ENCODE data around the gene DLG5. TPM values are rescaled to one million over a fixed set of nuclear protein-coding genes. Genes with fewer than 3 reads are reported as not detected.

The DLG5 gene
- polyA plus RNA-seq, 4 donors = 34.0 to 53.8 (median 43.0) TPM

DNA sequence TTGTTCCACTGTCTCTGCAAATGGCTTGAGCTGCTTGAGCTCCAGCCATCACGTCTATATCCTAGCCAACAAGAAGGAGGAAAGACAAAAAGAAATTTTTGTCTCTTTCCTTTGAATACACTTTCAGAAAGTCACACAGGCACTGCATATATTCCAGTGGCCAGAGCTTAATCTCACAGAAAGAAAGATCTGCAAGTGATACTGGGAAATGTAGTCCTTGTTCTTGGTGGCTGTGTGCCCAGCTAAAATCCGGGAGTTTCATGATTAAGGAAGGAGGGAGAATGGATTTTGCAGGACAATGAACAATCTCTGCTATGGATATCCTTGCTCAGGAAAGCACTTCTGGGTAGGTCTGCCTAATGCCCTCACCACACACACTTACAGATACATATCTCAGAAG, 19.5 kb upstream of the DLG5 start:
- no peak for DNase-seq (ENCODE audit: low read depth in 4 of 4, low spot score in 2 of 4)

DNA sequence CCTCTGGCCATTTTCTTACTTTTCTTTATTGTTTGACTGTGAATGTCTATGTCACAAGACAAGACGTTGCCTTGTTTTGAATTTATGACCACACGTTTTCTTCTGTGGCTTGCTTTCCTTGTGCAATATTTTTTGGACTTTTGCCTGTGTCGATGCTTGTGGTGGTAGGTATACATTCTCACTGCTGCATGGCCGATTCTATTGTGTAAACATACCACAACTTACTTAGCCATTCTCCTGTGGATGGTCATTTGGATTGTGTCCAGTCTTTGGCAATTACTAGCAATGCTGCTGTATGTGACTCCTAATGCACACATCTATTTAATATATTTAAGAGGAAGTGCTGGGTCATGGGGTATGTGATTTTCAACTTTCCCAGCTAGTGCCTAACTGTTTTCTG, 18.0 kb upstream of the DLG5 start:
- DNase-seq (ENCODE audit: low read depth in 4 of 4, low spot score in 2 of 4) = no peak

DNA sequence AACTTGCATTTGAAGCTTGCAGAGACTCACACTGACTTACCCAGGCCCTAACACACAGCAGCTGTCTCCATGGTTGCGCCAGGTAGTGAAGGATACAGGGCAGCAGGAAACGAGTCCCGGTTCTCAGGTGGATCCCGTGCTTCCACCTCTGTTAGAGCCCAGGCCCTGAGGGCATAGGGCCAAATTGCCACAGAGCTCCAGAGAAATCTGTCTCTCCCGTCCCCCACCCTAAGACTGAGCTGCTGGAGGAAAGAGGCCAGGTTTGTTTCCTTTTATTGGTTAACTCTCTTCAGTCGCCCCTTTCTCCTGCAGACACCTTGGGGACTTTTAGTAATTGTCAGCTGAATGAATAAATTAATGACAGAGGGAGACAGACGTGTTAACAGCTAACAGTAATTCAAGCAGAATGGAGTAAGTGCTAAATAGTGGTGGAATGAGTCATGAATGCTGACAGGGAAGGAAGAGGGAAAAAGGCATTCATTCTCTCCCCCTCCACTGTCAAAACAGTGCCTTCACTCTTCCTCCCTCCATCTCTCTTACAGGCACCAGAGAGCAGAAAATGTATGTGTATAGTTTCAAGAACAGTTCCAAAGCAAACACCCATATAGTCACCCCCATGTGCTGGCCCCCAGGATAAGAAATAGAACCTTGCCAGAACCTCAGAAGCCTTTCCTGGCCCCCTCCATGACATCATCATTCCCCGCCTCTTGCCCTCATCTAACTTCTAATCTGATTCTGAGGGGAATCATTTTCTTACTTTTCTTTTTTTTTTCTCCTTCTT, 16.8 kb upstream of the DLG5 start:
- DNase-seq (ENCODE audit: low read depth in 4 of 4, low spot score in 2 of 4) = no peak

DNA sequence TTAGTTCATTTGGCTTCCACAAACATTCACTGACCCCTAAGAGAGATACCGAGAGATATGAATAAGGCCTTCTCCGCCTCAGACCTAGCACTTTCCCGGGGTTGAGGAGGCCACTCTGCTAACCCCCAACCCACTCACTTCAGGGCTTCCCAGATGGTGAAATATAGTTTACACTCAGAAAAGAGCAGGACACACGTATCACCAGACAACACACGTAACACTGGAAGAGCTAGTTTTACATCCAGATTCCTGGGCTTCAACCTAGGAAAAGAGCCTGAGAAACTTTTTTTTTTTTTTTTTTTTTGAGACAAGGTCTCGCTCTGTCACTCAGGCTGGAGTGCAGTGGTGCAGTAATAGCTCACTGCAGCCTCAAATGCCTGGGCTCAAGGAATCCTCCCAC, 15.2 kb upstream of the DLG5 start:
- DNase-seq (ENCODE audit: low read depth in 4 of 4, low spot score in 2 of 4) = no peak

DNA sequence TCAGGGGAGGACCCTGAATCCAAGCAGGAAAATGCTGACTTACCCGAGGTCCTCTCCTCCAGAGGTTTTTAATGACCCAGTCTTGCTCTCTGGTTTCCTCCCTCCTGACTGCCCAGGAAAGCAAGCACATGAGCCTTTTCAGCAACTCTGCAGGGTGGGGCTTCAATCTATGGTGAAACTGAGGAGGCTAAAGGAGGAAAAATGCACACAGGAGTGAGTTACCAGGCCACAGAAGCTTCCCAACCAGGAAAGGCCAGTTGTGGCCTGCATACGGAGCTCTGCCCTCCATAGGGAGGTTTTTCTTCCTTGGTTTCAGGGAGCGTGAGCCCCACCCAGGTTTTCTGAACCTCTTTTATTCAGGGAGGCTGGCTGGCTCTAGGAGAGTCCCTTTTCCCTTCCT, 14.1 kb upstream of the DLG5 start:
- no peak for DNase-seq (ENCODE audit: low read depth in 4 of 4, low spot score in 2 of 4)

DNA sequence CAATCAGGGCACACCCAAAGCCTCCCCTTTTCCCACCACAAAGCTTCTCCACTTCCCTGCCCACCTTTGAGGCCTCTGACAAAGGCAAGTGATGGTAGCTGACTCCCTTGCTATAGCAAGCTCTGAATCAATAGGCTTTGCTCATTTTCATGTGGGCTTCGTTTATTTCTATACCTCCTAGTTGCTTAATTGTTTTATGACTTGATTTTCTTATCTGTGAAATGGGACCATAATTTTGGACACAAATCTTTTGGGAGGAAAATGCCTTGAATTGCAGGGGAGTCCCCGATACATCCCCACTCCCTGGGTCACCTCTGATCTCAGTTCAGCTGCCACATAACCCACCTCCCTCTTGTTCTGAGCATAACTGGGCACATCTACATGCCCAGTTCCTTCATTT, 13.7 kb upstream of the DLG5 start:
- DNase-seq (ENCODE audit: low read depth in 4 of 4, low spot score in 2 of 4) = no peak

DNA sequence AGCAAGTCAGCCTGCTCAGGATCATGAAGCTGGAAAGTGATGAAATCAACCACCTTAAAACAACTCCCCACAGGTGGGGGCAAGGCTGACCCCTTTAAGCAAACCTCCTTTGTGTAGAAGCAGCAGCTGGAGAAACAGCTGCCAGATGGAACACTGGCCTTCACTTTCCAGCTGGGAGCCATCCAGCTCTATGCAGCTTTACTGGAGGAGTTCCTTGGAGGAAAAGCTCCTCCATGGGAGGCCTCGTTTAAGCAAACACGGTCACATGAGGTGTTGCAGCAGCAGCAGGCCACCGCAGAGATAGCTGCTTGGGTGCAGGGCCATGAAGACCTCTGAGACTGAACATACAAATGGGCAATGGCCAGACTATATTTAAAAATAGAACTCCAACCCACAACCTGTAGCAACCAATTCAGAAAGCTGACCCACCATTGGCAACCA, 13.0 kb upstream of the DLG5 start:
- no peak for DNase-seq (ENCODE audit: low read depth in 4 of 4, low spot score in 2 of 4)

DNA sequence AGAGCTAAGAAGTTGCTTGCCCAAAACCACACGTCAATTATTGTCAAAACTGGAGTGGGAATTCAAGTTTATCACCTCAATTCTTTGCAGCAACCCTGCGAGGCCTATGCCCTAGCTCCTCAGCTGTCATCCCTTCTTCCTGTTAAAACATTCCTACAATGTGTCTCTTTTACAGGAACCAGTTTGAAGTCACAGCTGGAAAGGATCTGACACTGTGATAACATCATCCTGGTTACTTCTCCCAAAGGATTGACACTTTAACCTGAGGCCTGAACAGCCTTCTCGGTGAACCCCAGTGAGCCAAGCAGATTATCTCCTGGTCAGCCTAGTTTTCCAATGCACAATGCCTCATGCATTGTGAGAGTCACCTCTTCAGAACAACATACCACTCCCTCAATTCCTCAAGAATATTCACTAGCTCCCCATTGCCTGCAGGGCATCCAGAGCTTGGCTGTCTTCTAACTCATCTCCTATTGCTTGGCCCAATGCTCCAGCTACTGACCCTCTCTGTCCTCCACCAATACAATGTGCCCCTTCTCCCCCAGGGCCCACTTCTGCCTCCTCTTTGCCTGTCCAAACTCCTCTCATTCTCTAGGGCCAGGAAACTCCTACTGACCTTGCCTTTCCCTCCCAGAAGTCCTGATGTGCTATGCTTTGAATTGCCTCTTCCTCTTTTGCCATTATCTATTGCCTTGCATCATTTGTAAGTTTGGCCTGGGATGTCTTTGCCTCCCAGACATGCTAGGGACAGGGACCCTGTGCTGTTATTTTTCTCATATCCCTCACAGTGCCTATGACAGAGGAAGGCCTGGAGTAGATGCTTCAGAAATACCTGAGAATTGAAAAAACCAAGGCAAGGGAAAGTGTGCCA, 10.4 kb upstream of the DLG5 start:
- DNase-seq (ENCODE audit: low read depth in 4 of 4, low spot score in 2 of 4) = no peak

DNA sequence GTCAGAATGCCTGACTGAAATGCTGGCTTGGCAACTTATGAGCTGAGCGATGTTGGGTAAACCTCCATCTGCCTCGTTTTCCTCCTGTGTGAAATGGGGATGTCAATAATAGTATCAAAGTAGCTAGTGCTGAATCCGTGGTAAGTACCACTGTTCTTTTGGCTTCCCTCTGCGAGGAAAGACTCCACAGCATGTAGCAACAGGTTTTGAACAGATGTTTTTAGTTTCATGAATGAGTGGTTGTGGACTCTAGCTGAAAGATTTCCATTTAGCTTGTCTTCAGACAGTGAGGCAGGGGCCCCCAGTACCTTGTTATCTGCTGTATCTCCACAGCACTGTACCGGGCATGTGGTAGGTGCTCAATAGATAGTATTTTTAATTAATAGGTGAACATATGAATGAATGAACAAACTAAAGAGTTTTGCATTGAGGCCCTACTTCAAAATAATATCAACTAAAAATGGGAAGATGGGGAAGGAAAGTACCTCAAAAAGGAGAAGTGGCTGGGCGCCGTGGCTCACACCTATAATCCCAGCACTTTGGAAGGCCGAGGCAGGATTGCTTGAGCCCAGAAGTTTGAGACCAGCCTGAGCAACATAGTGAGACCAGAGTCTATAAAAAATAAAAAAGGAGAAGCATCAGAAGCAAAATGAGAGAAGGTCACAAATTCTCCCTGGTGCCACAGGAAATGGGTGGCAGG, 5.6 kb upstream of the DLG5 start:
- no peak for DNase-seq (ENCODE audit: low read depth in 4 of 4, low spot score in 2 of 4)

DNA sequence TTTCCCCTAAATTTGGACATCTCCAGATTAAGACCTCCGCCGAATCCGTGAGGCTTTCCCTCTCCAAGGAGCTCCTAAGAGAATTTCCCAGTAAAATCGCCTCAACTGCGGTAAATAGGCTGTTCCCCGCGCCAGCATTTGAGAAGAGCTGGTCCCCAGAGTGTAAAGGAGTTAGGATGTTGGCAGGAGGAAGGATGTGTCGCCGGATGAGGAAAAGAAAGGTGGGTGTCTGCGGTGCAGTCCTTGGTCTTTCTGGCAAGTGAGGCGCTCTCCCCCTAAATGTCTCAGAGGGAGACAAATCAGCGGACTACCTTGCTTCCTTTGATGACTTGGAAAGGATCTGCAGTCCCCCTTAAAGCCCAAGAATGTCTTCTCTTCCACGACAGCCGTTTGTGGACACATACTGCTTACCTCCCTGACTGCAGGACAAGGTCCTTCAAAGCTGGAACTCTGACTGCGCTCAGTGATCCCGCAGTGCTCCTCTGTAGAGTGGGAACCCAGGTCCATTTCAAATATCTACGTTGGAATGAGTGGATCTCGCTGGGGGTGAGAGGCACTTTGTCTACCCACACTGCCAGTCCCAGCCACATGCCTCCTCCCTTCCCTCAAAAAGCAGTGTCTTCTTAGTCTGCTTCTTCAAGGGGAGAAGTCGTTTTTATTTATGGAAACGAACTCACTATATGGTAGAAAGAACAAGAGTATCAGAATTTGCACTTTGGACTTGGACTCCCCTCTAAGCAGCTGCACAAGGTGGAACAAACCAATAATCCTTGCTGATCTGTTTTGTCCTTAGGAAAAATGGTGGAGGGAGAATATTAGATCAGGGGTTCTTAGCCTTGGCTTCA, 1.1 kb upstream of the DLG5 start:
- no peak for DNase-seq (ENCODE audit: low read depth in 4 of 4, low spot score in 2 of 4)

DNA sequence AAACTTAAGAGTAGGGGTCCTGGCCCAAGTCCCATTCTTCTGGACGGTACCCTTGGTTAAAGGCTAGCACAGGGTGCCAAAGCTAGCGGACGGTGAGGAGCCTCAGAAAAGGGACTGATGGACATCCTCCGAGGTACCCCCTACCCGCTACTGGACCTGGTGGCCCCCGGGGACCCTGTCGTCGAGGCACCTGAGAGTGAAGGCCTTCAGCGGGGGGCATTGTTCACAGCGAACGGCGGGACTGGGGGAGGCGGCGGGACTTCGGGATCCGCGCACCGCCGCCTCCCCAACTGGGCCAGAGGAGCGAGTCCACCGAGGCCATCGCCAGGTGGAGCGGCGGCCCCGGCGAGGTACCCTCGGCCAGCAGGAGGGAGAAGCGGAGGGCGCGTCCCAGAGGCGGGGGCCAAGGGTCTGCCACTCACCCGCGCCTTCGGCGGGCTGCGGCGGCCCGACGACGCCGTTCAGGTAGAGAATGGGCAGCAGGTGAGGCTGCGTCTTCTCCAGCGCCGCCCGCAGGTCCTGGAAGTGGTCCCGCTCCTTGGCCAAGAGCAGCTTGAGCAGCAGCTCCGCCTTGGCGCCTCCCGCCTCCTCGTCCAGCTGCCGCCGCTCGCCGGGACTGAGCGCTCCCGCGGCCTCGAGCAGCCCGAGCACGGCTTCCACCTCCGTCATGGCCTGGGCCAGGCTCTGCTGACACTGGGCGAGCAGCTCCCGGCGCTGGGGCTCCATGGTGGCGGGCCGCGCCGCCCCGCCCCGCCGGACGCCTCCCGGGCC, 575 bp downstream of the DLG5 start:
- DNase-seq (ENCODE audit: low read depth in 4 of 4, low spot score in 2 of 4) = no peak

DNA sequence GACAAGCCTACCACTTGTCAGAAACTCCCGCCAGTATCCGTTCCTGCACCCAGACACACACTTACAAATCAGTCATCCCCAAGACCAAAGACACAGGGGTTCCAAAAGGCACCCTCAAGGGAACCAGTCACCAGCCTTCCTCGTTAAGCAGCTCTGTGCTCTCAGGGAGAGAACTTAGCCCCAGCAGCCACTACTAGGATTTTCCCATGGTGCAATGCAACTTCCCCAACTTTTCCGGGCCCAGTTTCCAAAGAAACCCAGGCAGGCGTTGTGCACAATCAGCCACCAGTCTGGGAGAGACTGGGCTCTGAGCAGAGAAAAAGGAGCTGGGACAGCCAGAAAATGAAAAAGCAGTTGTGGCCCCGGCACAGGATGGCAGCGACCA, 1.2 kb downstream of the DLG5 start:
- no peak for DNase-seq (ENCODE audit: low read depth in 4 of 4, low spot score in 2 of 4)

DNA sequence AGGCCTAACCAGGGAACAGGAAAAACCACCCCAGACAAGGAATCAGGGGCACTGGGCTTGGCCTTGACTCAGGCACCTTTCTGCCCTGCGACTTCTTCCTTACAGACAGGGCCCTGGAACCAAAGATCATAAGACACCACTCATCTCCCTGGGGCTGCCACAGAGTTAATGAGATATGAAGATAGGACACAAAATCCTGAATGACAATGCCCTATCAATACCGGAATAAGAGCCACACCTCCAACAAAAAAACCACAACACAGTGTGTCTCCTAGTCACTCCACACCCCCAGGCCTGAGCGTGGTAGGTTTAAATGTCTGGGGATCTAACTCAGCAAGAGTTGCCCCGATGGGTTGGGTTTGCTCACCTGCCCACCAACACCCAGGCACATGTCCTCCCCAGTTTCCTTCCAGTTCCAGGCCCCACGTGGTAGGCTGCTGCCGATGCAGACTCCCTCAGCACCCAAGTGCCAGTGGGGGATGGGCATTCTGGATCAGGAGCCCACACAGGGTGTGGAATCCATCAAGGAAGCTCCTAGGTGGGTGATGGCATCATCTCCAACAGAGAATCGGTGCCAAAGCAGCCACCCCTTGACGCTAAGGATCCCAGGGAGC, 3.9 kb downstream of the DLG5 start:
- no peak for DNase-seq (ENCODE audit: low read depth in 4 of 4, low spot score in 2 of 4)

DNA sequence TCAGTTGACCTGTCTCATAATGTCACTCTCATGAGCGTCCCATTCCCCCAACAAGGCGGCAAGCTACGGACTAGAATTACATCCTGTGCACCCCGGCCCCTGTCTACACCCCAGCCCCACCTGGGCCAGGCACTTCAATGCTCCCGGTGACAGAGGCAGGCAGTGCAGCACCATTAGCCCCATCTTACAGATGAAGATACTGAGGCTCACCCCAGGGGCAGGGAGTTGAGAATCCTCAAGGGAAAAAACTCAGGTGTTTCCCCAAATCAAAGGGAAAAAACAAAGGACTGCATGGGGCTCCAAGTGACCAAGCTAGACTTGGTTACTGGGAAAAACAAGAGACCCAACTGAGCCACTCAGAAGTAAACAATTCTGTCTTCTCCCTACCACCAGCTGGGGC, 4.5 kb downstream of the DLG5 start:
- DNase-seq (ENCODE audit: low read depth in 4 of 4, low spot score in 2 of 4) = no peak

DNA sequence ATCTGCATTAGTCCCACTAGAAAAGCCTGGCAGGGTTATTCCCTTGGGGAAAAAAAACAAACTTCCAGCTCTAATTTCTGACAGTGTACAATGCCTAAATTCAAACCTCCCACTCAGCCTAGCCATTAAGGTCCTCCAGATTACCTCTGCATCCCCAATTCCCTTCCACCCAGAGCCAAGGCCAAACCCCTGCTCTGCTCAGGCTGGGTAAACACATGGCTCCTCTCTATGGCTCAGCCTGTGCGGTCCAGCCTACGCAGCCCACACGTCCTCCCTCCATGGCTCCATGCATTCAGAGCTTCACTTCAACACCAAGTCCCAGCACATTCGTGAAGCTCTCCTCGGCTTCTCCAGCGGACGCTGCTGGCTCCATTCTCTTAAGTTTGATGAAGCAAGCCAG, 5.2 kb downstream of the DLG5 start:
- DNase-seq (ENCODE audit: low read depth in 4 of 4, low spot score in 2 of 4) = no peak

DNA sequence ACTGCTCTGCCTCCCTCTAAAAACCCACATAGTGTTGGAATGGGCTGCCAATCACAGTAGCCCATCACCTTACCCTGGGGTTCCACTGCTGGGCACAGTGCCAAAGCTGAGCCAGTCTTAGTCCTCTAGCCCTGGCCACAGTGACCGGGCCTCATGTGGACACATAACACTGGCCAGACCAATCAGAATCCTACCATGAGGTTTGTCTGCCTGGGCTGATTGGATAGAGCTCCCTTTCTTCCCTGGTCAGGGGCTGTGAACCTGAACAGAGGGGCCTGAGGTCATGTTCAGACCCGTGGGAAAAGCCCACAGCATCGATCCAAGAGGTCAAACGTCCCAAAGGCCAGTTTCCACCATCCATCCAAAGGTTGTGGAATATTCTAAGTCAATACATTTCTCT, 6.1 kb downstream of the DLG5 start:
- no peak for DNase-seq (ENCODE audit: low read depth in 4 of 4, low spot score in 2 of 4)

DNA sequence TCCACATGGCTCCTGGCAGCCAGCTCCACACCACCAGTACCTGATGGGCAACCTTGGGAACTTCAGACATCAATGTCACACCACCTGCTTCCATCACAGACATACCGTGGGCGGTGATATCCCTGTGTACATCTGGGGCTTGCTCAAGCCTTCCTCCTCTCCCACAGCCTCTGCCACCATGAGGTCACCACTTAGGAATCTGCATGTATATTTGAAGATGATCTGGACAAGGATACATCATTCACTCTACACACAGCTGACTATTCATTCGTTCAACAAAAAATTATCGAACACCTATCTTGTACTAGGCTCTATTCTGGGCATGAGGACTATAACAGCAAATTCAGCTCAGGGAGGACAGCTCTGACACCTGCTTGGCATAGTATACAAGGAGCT, 6.8 kb downstream of the DLG5 start:
- no peak for DNase-seq (ENCODE audit: low read depth in 4 of 4, low spot score in 2 of 4)

DNA sequence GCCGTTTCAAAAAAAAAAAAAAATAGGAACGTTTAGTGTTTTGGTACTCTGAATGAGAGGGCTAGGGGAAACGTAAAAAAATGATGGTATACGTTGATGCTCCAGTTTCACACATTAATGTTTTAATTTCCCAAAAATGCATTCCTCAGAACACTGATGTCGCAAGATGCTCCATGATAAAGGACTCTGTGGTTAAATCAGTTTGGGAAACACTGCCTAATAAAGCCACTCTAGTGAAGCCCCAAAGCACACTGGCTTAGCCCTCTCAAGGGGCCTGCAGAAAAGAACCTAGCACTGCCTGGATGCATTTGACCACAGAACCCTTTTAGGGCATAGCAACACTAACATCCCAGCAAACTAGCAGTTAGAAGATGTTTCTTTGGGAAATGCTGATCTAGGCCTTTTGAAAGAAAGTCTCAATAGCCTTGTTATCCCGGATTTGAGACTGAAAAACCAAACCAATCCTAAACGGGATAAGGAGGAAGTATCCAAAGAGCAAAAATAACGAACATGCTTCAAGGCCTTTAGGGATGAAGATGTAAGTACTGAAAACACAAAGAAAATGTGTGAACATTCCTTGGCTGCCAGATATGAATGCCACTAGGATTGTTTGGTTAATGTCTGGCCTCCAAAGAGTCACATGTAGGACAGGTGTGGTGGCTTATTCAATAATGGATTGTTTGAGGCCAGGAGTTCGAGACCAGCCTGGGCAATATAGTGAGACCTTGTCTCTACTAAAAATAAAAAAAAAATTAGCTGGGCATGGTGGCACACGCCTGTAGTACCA, 11.0 kb downstream of the DLG5 start:
- DNase-seq (ENCODE audit: low read depth in 4 of 4, low spot score in 2 of 4) = no peak

DNA sequence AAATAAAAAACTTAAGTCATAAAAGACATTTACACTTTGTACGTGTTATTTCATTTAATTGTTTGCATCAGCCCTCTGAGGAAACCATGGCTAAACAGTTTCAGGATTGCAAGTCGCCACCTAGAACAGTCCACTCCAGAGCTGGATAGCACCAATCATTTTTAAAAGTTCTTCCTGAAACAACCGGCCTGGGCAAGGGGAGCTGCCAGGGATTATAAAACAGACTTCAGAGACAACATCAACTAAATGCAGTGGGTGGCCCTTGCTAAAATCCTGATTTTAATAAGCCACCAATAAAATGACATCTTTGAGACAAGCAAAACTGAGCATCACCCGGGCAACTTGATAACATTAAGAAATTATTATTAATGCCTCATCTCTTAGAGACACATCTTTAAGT, 13.5 kb downstream of the DLG5 start:
- DNase-seq (ENCODE audit: low read depth in 4 of 4, low spot score in 2 of 4) = no peak
